ENCODE data around the gene DBT. TPM values are rescaled to one million over a fixed set of nuclear protein-coding genes. Genes with fewer than 3 reads are reported as not detected.

DBT gene
- total and polyA plus RNA-seq, 2 of the 8 experiments (the other 6 are each of a cell fraction or from before 2014, with no cell fraction given), result 3.3 to 24.6 TPM

DNA sequence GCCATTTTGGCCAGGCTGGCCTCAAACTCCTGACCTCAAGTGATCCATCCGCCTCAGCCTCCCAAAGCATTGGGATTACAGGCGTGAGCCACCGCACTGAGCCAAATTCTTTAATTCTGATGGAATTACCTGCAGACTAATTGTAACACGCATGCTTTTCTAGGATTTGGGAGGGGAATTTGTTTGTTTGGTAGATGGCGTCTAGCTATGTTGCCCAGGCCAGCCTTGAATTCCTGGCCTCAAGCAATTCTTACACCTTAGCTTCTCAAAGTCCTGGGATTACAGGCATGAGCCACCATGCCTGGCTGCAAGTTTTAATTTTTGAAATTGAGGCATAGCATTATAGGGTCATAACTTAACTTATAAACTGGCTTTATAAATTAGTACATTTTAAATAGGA lies 35.0 kb upstream of the DBT start:
- ChIA-PET CTCF (ENCODE audit: partially characterized antibody) (no interaction called here), POLR2A (ENCODE audit: partially characterized antibody) (no interaction called here)
- H3K9me3 ChIP-seq (ENCODE audit: insufficient read depth in 2 of 2, low read depth in 1 of 2, low read length in 1 of 2), result no peaks in the 10 kb centered on the region
- H3K27me3 ChIP-seq (replicated peaks in 1 of 4; ENCODE audit: control insufficient read depth in 3 of 4, extremely low read depth in 1 of 4, insufficient read depth in 3 of 4, low read length in 3 of 4), result no peaks in the 10 kb centered on the region
- no peaks in the 10 kb centered on the region for H3K23me2 ChIP-seq (ENCODE audit: low read depth, low read length)
- no peak overlapping the region for H2AFZ ChIP-seq (ENCODE audit: low read length)
- no peaks in the 10 kb centered on the region for H3K79me2 ChIP-seq (ENCODE audit: control insufficient read depth in 1 of 2, insufficient read depth in 2 of 2, low read length in 2 of 2)
- H2BK20ac ChIP-seq (ENCODE audit: low read length), result no peak overlapping the region
- H2BK12ac ChIP-seq (ENCODE audit: low read depth, low read length), result no peak overlapping the region
- no peak overlapping the region for H4K5ac ChIP-seq (ENCODE audit: insufficient read length, low read depth, low read length)
- H3K4me3 ChIP-seq (ENCODE audit: extremely low read depth in 1 of 4, insufficient read depth in 2 of 4, low read depth in 3 of 4, low read length in 4 of 4), result no peak overlapping the region
- no peak overlapping the region for H3K14ac ChIP-seq (ENCODE audit: insufficient read length)
- H3K9ac ChIP-seq (replicated peaks in 1 of 4; ENCODE audit: extremely low read depth in 1 of 4, low read depth in 3 of 4, low read length in 3 of 4), result no peak overlapping the region
- no peak overlapping the region for H2AK5ac ChIP-seq (ENCODE audit: low read depth, low read length)
- FAIRE-seq (no peak), DNase-seq (ENCODE audit: low read depth in 1 of 2, low spot score in 2 of 2) (no peak)
- peaks cover 2 to 44% (median 20%) of the 10 kb centered on the region in 4 experiments; a peak in 7 of 8 replicates for H3K36me3 ChIP-seq (ENCODE audit: control insufficient read depth in 2 of 4, insufficient read depth in 4 of 4, low read length in 3 of 4)
- H2BK5ac ChIP-seq (ENCODE audit: low read depth, low read length), result no peak overlapping the region
- H3K4ac ChIP-seq (replicated peaks; ENCODE audit: insufficient read length, low read depth, low read length), result no peak overlapping the region
- H3K23ac ChIP-seq (ENCODE audit: insufficient read length), result no peak overlapping the region
- no peak overlapping the region for H3K18ac ChIP-seq (ENCODE audit: extremely low read depth, low read length)
- no peak overlapping the region for H3K4me2 ChIP-seq (ENCODE audit: insufficient read depth in 1 of 2, low read depth in 2 of 2, low read length in 2 of 2)
- H3K56ac ChIP-seq (replicated peaks; ENCODE audit: insufficient read length, low read depth, low read length), result no peak overlapping the region
- H3K27ac ChIP-seq (ENCODE audit: low read depth, low read length), result no peak overlapping the region
- H4K8ac ChIP-seq (ENCODE audit: extremely low read depth, insufficient read depth, low read length), result no peak overlapping the region
- H3K79me1 ChIP-seq (ENCODE audit: low read depth, low read length), result no peaks in the 10 kb centered on the region
- no peak overlapping the region for H2BK120ac ChIP-seq (replicated peaks; ENCODE audit: low read depth, low read length)
- 98% methylated on average over 5 of the region's 5 CpGs; no CpG with 5 or more reads in 1 of the 2 experiments for WGBS, 2 experiments (ENCODE audit: extremely low coverage in 1 of 2, insufficient coverage in 1 of 2, insufficient read length in 1 of 2, insufficient replicate concordance in 2 of 2, low coverage in 1 of 2, low lambda C conversion rate in 2 of 2, missing lambda C conversion rate in 1 of 2)
- H4K91ac ChIP-seq (replicated peaks; ENCODE audit: insufficient read length, low read length), result no peak overlapping the region
- no peaks in the 10 kb centered on the region for H3K4me1 ChIP-seq (replicated peaks in 1 of 4; ENCODE audit: control insufficient read depth in 3 of 4, insufficient read depth in 4 of 4, low read length in 3 of 4)
- H2BK15ac ChIP-seq (ENCODE audit: low read length), result no peak overlapping the region
- H4K20me1 ChIP-seq (replicated peaks in 1 of 2; ENCODE audit: control insufficient read depth in 1 of 2, insufficient read depth in 2 of 2, low read length in 2 of 2), result peaks cover 0 to 2% of the 10 kb centered on the region in 2 experiments
- TF ChIP-seq SAP30 (IDR thresholded peaks at IDR 0.05; ENCODE audit: insufficient read depth, insufficient replicate concordance, low read length) (no peak), SIN3A (conservative IDR thresholded peaks at IDR 0.05 in 1 of 2, IDR thresholded peaks at IDR 0.05 in 1 of 2; ENCODE audit: low read depth in 1 of 2, low read length in 2 of 2) (no peak)
- TF ChIP-seq, protein P1, sequence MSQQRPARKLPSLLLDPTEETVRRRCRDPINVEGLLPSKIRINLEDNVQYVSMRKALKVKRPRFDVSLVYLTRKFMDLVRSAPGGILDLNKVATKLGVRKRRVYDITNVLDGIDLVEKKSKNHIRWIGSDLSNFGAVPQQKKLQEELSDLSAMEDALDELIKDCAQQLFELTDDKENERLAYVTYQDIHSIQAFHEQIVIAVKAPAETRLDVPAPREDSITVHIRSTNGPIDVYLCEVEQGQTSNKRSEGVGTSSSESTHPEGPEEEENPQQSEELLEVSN (IDR thresholded peaks at IDR 0.05), result no peak

Data from H1 (cell line).